DMS 273 (cell line): ENCODE measurements around the gene ACOT13.
A peak's percentile ranks its signal among the peaks of the same experiment; 100 is the strongest.
"Not testable (repeated sequence)": the region's sequence is repeated elsewhere in the genome, so short reads cannot be mapped to it uniquely, and the experiment has no call there.

ENCODE experiments used
- DNase-seq: peaks from one replicate; lab custom pipeline; 2025; ENCODE audit not compliant: unreplicated experiment; lab: John Stamatoyannopoulos, UW

The ACOT13 gene

DNA sequence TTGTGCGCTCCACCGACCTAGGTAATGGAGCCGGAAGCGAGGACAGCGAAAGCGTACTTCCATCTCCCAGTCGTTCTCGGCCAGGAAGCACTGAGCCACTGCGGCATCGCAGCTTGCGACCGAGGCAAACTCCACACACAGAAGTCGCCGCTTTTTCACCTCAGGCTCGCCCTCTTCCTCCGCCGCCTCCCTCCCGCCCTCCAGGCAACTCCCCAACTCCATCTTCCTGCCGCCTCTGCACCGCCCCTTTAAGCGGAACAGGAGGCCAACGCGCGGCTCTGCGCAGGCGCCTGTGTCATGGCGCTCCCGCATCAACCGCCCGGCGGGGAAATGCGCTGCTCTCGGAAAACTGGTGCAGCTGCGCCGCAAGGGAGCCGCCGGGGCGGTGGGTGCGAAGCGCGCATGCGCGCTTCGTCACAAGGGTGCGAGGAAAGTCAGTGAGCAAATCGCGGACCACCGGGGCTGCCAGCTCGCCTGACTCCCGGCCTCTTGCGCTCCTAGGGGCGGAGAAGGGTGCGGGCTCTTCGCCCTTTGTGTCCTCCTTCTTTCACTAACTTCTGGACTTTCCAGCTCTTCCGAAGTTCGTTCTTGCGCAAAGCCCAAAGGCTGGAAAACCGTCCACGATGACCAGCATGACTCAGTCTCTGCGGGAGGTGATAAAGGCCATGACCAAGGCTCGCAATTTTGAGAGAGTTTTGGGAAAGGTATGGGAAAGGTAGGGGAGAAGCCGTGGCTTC lies at the start of gene ACOT13, which contains the start of gene TDP2:
ACOT13 (plus strand) TSS at position 437 of the 737 bp plus-strand sequence; CDS start at position 624, 187 bp downstream.
TDP2 (minus strand) TSS at position 259 of the 737 bp plus-strand sequence; CDS start at position 222, 37 bp downstream.
- DNase-seq: peak; percentile 99

DNA sequence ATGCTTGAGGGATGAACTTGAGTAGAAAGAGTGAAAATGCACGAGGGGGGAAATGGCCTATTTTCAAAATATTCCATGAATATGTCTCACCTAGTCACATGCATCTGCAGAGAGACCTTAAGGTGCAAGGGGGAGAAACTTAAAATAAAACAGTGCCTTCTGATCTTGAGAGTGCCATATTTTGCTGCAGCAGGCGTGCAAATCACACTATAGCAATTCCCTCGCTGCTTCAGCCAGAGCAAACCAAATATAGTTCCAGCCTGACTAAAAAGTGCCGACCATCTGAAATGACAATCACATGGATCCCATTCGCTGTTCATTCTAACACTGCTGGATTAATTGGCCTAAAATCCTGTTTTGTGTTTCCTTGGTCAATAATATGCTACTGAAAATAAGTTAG lies 47.2 kb upstream of the ACOT13 start:
- no peak for DNase-seq

DNA sequence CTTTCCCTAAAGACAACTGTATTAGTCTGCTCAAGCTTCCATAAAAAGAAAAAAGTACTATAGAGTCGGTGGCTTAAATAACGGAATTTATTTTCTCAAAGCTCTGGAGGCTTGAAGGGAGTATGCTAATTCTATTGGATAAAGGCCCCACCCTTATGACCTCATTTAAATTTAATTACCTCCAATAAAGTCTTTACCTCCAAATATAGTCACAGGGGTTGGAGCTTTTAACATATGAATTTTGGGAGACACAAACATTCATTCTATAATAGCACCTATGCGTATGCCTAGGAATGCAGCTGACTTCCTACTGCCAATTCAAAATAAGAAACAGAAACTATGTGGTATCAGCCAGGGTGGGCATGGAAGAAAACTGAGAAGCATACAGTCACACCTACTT lies 46.2 kb upstream of the ACOT13 start:
- no peak for DNase-seq

DNA sequence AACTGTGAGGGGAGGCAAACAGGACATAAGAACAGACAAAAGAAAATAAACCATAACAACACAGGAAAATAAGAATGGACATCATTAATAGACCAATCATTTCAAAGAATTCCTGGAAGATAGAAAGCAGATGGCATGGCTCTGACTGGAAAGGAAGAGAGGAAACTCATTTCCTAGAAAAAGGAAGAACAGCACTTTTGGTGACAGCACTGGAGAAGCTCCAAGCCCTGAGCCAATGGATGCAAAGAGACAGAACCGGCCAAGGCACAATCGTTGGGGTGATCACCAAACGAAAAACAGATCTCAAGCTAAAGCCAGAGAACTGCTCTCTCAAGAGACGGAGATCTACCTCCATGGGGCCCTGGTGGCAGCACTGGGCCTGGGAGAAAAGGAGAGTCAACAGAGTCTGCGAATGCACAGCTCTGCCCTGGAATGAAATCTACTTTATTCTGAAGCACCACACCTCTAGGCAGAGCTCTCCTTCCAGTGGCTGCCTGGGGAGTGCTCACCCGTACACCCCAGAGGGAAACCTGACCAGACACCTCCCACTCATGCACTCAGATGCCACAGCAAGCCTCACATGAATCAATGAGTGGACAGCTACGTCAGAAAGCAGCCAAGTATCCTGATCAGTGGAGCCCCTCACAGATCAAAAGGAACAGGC lies 45.1 kb upstream of the ACOT13 start:
- DNase-seq: no peak

DNA sequence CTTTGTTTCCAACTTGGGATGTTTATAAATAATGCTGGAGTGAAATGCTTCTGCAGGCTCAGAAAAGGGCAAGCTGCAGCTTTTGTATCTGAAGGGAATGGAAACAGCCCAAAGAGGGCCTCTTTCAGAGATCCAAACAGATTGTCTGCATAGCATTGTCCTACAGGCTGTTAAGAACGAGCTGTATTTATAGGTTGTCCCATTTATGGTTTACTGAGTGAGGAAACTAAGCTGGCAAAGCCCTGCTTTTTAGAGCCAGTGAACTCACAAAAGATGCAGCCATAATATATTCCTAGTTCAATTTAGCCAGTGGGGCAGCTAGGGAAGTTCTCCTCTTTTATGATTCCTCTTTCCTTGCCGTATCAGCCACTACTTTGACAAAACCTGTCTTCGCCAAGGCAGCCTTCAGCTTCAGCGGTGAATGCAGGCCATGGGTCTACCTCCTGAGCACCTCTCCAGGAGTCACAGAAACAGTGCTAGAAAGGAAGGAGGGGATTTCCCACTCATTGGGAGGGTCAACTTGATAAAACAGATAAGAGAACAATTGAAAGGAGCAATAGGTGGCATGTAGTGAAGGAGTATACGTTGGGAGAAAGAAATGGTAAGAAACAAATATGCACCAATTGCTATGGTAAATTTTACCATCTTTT lies 35.9 kb upstream of the ACOT13 start:
- DNase-seq: no peak

DNA sequence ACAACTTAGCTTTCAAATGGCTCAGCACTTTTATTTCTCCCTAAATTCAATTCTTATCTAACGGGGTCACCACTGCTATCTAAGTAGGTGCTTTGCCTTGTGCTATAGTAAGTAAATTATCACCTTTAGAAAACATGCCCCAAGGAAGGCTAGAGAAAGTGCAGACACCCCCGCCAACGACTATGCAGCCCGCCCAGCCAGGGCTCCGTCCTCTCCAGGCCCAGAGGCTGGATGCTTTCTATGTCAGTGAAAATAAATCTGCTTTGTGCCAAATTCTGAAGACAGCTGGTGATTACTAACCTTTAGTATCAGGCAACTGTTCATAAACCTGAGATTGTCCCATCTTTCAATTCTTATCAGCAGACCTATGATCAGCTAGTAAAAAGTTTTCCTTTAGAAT lies 35.2 kb upstream of the ACOT13 start:
- no peak for DNase-seq

DNA sequence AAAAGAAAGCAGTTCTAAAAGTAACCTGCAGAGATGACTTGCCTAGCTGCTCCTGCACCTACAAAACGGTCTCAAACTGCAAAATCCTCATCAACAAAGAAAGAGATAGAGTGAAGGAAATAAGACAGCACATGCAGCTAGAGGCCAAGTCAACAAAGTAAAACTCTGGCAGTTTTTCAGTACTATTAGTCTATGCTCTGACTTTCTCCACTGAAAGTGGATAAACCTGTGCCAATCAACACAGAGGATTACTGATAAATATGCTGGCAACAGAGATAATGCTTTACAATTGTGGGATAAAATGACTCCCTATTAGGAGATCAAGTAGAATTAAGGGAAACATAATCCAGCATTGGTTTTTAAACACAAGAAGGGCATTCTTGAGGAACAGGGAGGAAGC lies 34.3 kb upstream of the ACOT13 start:
- DNase-seq: no peak

DNA sequence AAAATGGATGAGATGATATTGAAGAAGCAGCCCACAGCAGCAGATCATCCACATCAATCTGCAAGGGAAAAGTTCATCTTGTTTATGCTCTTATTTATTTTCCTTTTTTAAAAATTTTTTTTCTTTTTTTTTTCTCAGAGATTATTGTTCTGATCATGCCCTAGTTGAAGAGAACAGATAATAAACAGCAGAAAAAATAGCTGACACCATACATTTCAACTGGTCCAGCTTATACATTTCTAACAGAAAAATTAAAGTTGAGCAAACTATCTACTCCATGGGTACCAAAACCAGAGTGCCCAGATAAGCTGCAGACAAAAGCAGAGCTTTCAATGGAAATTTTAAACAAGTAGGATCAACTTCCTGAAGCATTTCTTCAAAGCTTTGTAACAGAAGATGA lies 30.2 kb upstream of the ACOT13 start:
- DNase-seq: no peak

DNA sequence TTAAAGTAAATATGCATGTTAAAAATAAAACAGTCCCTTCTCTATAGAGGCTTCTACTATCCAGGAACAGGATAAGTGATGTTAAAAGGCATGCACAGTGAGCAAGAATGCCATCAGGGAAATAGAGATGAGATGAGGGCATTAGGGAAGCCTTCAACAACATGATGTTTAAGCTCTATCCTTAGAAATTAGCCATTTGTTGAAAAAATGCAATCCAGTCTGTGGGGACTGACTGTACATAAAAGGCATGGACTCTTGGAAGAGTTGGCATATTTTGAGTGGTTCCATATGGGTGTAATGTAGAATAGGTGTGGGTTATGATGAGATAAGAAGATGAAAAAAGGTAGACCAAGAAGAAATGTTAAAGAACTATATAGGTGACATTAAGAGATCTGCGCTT lies 26.7 kb upstream of the ACOT13 start:
- DNase-seq: no peak

DNA sequence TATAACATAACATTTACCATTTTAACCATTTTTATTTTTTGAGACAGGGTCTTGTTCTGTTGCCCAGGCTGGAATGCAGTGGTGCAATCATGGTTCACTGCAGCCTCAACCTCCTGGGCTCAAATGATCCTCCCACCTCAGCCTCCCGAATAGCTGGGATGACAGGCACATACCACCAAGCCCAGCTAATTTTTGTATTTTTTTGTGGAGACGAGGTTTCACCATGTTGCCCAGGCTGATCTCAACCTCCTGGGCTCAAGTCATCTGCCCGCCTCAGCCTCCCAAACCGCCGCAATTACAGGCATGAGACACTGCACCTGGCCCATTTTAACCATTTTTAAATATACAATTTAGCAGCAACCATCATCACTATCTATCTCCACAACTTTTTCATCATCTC lies 26.2 kb upstream of the ACOT13 start:
- DNase-seq: not testable (repeated sequence)

DNA sequence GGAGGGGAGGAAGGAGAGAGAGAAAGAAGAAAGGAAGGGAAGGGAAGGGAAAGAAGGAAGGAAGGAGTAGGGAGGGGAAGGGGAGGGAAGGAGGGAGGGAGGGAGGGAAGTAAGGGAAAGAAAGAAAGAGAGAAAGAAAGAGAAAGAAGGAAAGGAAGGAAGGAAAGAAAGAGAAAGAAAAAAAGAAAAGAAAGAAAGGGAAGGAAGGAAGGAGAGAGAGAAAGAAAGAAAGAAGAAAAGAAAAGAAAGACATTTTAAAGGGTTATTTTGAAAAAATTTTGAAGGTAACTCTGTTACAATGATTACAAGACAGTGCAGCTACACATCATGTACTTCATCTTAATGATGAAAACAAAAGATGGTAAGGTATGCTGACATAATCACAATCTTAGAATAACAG lies 24.8 kb upstream of the ACOT13 start:
- no peak for DNase-seq

DNA sequence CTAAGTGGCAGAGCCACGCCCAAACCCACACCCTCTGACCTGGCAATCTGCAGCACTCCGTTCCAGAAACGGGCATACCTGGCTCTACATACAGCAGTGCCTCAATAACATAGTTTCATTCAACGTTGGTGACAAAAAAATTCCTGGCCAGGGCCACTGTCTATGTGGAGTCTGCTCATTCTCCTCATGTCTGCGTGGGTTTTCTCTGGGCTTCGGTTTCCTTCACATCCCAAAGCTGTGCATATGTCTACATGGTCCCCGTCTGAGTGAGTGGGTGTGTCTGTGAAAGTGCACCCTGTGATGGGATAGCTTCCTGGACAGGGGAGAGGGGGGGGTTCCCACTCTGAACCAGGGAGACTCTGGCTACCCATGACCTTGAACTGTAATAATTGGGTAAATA lies 23.0 kb upstream of the ACOT13 start:
- no peak for DNase-seq

DNA sequence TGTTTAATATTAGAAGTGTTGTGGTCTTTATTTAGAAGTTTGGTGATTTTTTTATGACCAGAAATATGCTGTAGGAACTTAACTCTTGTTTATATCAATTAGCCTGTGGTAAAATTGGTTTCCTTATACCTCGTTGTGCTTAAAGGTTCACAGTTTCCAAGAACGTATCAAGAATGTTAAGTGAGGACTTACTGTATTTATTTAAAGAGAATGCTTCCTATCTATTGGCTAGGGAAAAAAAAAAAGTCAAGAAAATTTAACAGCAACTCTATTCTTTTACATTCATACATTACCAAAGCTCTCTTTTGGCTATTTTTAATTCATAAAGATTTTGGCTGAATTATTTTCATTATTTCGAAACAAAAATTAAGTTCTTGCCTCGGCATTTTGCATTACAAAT lies 22.5 kb upstream of the ACOT13 start:
- no peak for DNase-seq

DNA sequence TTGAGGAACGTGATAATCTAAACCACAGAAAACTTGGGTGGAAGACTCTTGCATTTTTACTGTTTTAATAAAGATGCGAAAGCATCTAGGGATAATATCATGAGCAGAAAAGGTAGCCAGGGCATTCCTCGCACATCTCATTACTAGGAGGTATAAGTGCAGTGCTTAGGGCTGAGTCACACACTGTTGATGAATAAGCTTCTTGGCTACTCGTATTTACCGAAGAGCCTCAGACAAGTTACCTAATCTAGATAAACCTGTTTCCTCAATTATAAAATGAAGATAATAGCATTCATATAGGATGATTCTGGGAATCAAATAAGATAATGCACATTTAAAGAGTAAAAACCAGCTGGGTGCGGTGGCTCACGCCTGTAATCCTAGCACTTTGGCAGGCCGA lies 20.1 kb upstream of the ACOT13 start:
- DNase-seq: no peak

DNA sequence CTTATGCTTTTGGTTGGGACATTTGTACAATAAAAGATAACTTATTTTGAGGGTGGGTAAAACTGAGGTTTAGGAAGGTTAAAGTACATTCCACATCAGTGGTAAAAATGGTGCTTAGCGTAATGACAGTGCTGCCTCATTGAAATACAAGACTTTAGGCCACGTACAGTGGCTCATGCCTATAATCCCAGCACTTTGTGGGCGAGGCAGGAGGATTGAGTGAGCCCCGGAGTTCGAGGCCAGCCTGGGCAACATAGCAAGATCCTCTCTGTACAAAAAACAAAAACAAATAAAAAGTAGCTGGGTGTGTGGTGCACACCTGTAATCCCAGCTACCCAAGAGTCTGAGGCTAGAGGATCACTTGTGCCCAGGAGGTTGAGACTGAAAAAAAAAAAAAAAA lies 18.6 kb upstream of the ACOT13 start:
- DNase-seq: no peak

DNA sequence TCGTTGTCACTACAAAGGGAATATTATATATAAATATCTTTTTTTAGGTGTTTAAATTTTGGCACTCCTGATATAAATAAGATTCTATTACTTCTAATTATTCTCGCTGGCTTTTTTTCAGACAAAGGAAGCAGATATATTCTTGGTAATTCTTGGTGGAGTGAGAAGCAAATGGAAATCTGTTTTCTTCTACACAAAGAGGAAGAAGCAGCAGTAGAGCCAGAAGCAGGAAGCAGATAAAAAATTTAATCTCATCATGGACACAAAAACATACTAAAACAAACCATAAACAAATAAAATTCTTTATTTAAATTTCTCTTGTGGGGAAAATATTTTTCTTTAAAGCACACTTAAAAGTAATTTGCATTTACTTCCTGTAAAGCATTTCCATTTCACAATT lies 17.2 kb upstream of the ACOT13 start:
- no peak for DNase-seq

DNA sequence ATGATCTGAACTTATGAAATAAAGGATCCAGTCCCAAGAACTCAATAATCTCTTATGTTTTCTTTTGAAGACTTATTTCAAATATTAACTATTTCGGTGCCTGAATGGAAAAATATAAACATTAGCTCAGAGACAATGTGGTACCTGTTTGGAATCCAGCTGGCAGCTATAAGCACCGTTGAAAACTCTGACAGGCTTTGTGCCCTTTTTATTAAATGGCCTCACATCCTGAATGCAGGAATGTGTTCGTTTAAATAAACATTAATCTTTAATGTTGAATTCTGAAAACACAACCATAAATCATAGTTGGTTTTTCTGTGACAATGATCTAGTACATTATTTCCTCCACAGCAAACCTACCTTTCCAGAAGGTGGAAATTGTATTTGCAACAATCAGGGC lies 16.5 kb upstream of the ACOT13 start:
- no peak for DNase-seq

DNA sequence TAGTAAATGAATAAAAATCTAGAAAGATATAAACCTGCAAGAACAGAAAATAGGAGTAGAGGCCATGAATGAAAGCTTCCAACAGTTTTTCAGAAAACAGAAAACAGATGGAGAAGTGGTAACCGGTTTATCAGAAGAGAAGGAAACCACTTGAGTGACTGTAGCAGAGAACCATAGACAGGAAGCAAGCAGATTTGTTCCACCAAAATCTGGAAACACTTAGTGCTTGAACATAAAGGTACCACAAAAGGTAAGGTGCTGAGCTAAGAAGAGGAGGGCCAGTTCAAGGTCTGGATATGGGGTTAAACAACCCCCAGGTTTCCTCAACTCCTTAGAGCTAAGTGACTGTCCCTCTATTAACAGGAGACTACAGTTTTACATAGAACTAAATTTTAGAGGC lies 11.7 kb upstream of the ACOT13 start:
- no peak for DNase-seq

DNA sequence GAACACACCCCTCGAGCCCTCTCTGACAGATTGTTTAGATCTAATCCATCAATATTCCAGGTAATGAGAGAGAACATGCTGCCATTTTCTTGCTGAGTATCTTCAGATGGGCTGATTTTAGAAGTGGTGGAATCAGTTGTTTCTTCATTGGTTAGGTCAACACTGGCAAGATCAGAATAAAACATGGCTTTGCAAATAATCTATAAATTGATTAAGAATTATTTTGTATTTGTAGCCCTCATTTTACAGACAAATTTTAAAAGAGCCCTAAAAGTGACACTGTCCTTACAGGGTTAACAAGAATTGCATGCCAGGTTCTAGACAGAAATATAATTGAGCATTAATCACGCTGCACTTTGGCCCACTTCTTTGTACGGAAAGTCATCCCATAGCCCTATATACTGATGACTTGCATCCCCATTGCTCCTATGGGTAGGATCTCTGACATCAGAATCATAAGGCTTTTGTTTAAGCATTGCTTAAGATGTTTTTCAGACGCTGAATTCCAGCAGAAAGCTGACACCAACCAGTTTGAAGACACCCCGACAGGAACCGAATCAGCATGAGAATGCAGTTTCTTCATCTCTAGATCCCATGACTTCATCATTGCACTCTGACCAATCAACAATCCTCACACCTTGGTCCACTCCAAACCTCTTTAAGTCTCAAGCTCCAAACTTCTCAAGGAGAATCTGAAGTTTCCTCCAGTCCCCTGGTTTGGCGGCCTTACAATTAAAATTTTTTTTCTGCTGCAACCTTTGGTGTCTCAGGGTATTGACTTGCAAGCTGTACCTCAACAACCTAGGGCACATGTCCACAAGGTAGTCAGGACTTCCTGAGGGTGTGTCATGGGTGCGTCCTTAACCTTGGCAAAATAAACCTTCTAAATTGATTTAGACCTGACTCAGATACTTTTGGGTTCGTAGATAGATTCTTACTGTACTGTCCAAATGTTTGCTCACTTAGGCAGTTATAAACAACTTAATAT lies 8.0 kb upstream of the ACOT13 start:
- no peak for DNase-seq

DNA sequence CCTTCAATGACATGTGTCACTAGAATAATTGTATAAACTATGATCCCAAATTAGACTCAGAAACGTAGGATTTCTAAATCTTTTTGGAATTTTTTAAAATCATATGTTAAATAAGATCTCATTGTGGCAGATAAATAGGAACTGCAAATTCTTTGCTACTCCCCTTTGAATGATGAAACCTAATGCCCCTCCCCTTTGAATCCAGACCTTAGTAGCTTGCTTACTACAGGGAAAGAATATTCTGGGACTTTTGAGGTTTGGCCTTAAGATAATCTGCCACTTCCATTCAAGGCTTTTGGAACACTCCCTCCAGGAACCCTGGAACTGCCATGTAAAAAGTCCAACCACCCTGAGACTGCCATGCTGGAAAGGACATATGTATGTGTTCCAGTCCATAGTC lies 7.3 kb upstream of the ACOT13 start:
- no peak for DNase-seq

DNA sequence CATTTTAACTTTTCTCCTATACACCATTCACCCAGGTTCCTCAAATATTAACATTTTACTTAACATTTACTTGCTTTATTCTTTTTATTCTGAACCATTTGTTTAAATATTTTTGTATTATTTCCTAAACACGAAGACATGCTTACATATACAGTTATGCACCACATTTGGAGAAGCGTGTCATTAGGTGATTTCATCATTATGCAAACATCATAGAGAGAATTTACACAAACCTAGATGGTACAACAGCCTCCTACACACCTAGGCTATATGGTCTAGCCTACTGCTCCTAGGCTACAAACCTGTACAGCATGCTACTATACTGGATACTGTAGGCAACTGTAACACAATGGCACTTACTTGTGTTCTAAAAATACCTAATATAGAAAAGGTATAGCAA lies 6.8 kb upstream of the ACOT13 start:
- no peak for DNase-seq
